Pancreas (tissue), 10 donors: ENCODE data around the gene DEUP1. TPM values are rescaled to one million over a fixed set of nuclear protein-coding genes. Genes with fewer than 3 reads are reported as not detected.

ENCODE experiments used
- ATAC-seq, 4 donors: fragments of 200-7000 bp; cut with Tn5 transposase; one replicate each; pipeline versions ENCODE4 v1.8.0 to v1.9.1; 2020; ENCODE audit warnings: mild to moderate bottlenecking in 4 of 4, moderate library complexity in 4 of 4
- DNase-seq, 6 donors: peaks; one replicate each; pipeline ENCODE4 v3.0.0-alpha.2; 2020
- FAIRE-seq: peaks from 2 replicates; lab custom pipeline; 2012; peaks lifted over from hg19 to GRCh38; lab: Jason Lieb, UNC
- H3K27ac ChIP-seq, 4 donors: fragments of 200-600 bp; sonication (generic); 1 replicate in 3 of 4; 2 replicates in 1 of 4; pipeline versions ENCODE4 v1.5.0 to v1.8.0; 2020
- H3K27me3 ChIP-seq, 4 donors: fragments of 200-600 bp; one replicate each; pipeline ENCODE4 v1.8.0; 2021
- H3K36me3 ChIP-seq, 3 donors: fragments of 200-600 bp; sonication (generic) in 1 of 3; one replicate each; pipeline versions ENCODE4 v1.5.0 to v1.8.0; 2020 to 2021
- H3K4me1 ChIP-seq, 3 donors: fragments of 200-600 bp; one replicate each; pipeline ENCODE4 v1.8.0; 2021
- H3K4me3 ChIP-seq, 4 donors: fragments of 200-600 bp; sonication (generic) in 2 of 4; one replicate each; pipeline versions ENCODE4 v1.5.0 to v1.8.0; 2020 to 2021
- H3K9me3 ChIP-seq, 4 donors: fragments of 200-600 bp; one replicate each; pipeline ENCODE4 v1.8.0; 2021
- CTCF ChIP-seq, 4 donors: fragments of 200-600 bp; sonication (generic) in 3 of 4; IDR thresholded peaks; one replicate each; pipeline versions ENCODE4 v1.5.0 to v1.8.0; 2021; ENCODE audit warnings: antibody characterized with exemption in 4 of 4
- WGBS, 2 donors: extraction: QIAGEN DNeasy Blood & Tissue Kit; methylation state at CpG; one replicate each; pipeline ENCODE4 v1.1.7; 2013; 5-methylcytosine and 5-hydroxymethylcytosine counted together
- intact Hi-C, 3 donors: fragments of 100-400 bp; cut with DNase I; formaldehyde crosslinking; loops; one replicate each; pipeline versions ENCODE4 v1.11.1 to v1.14.2; 2022
- polyA plus RNA-seq, 2 donors: library from polyadenylated mRNA; stranded (reverse); fragments of 200-250 nt; gene quantifications; one replicate each; pipeline ENCODE4 v1.2.3, GENCODE V29; 2013
- total RNA-seq, 6 donors: library from RNA; stranded (reverse); fragmentation: NEBNext Ultra II Directional in 4 of 6; extraction: Animal tissue kit (Norgen Biotek cat#: 25700) in 4 of 6; gene quantifications; one replicate each; pipeline versions ENCODE4 v1.2.1 to v1.2.4, GENCODE V29; 2021 to 2023
- donor health status: healthy with polysubstance abuse.
- donor health status: DM: no; HTN: no; CAD: no; lungs with moderate emphysema.
- donor health status: DM: no; HTN: no; CAD: no.
- donor health status: control.
- donor health status: control.
- donor health status: Bipolar disorder and iron deficiency.
- donor health status: DM: yes; HTN: yes; CAD: no.
- donor health status: DM: no; HTN: no; CAD: no.
- donor health status: DM: no; HTN: no; CAD: no.
- donor health status: DM: yes; HTN: yes; CAD: no.

Gene DEUP1
- total and polyA plus RNA-seq, 8 donors = 0.12 to 1.1 (median 0.28) TPM; not detected in 1

- H3K27me3 ChIP-seq = no peaks in the 10 kb centered on the region
- H3K27ac ChIP-seq = no peak overlapping the region
- intact Hi-C loops = no loop called here
- no peak for TF ChIP-seq CTCF (IDR thresholded peaks at IDR 0.05)
- FAIRE-seq (no peak), DNase-seq (no peak), ATAC-seq (no peak)
- H3K4me3 ChIP-seq = no peak overlapping the region
- no peaks in the 10 kb centered on the region for H3K9me3 ChIP-seq
- 96 to 98% methylated on average over 4 of the region's 4 CpGs for WGBS, 2 donors
- no peaks in the 10 kb centered on the region for H3K36me3 ChIP-seq
- peaks cover 0 to 9% (median 4%) of the 10 kb centered on the region in 3 donors for H3K4me1 ChIP-seq
Observed at GRCh38 chr11:93326681-93327080, 3.9 kb upstream of the DEUP1 start.

- 4 to 11% methylated on average over 16 of the region's 16 CpGs for WGBS, 2 donors
- Histone ChIP-seq H3K9me3 (no peaks in the 10 kb centered on the region), H3K36me3 (no peaks in the 10 kb centered on the region), H3K27ac (no peak overlapping the region), H3K27me3 (no peaks in the 10 kb centered on the region), H3K4me1 (no peaks in the 10 kb centered on the region), H3K4me3 (peak overlapping the region; percentile 18 to 51 (median 44))
- DNase-seq (peak in 2 of 6 donors; percentile 12 to 59), ATAC-seq (peak; percentile 21 to 65 (median 59)), FAIRE-seq (no peak)
- no peak for TF ChIP-seq CTCF (IDR thresholded peaks at IDR 0.05)
- intact Hi-C loops = no loop called here
Observed at GRCh38 chr11:93329936-93330445, 551 bp upstream of the DEUP1 start.

GRCh38 chr11:93340223-93340622 is 9.7 kb downstream of the DEUP1 start:
- no peak for TF ChIP-seq CTCF (IDR thresholded peaks at IDR 0.05)
- FAIRE-seq (no peak), DNase-seq (no peak), ATAC-seq (no peak)
- no peaks in the 10 kb centered on the region for H3K9me3 ChIP-seq
- no peaks in the 10 kb centered on the region for H3K27me3 ChIP-seq
- H3K27ac ChIP-seq = no peak overlapping the region
- no peaks in the 10 kb centered on the region for H3K4me1 ChIP-seq
- H3K36me3 ChIP-seq = no peaks in the 10 kb centered on the region
- intact Hi-C loops = no loop called here
- 63 to 74% methylated on average over 2 of the region's 2 CpGs for WGBS, 2 donors
- H3K4me3 ChIP-seq = no peak overlapping the region

- Histone ChIP-seq H3K36me3 (no peaks in the 10 kb centered on the region), H3K4me1 (no peaks in the 10 kb centered on the region), H3K4me3 (no peak overlapping the region), H3K27me3 (no peaks in the 10 kb centered on the region), H3K9me3 (no peaks in the 10 kb centered on the region), H3K27ac (no peak overlapping the region)
- 90 to 95% methylated on average over 2 of the region's 2 CpGs for WGBS, 2 donors
- ATAC-seq (no peak), DNase-seq (no peak), FAIRE-seq (no peak)
- intact Hi-C loops = no loop called here
- TF ChIP-seq CTCF (IDR thresholded peaks at IDR 0.05) = no peak
Observed at GRCh38 chr11:93344855-93345333, 14.4 kb downstream of the DEUP1 start.

- ATAC-seq (no peak), DNase-seq (no peak), FAIRE-seq (no peak)
- Histone ChIP-seq H3K4me1 (no peaks in the 10 kb centered on the region), H3K27ac (no peak overlapping the region), H3K36me3 (no peaks in the 10 kb centered on the region), H3K27me3 (no peaks in the 10 kb centered on the region), H3K9me3 (no peaks in the 10 kb centered on the region), H3K4me3 (no peak overlapping the region)
- intact Hi-C loops = no loop called here
- TF ChIP-seq CTCF (IDR thresholded peaks at IDR 0.05) = no peak
- WGBS, 2 donors = 89 to 91% methylated on average over 2 of the region's 2 CpGs
Observed at GRCh38 chr11:93348930-93349329, 18.4 kb downstream of the DEUP1 start.
